HepG2 (cell line): Measurements from ENCODE around the gene APOBEC3H. TPM values are rescaled to one million over a fixed set of nuclear protein-coding genes. Genes with fewer than 3 reads are reported as not detected.

Source experiments
- ATAC-seq: fragments of 200-7000 bp; cut with Tn5 transposase; 3 replicates; pipeline ENCODE4 v1.9.1; 2020; ENCODE audit warnings: mild to moderate bottlenecking, moderate library complexity
- BruUV-seq: library from RNA; stranded (reverse); fragments of 400-500 nt; replicated peaks from 2 replicates; lab custom pipeline; 2021; lab: Mats Ljungman, UMichigan
- CTCF ChIA-PET: fragments of 300-600 bp; formaldehyde crosslinking; extraction: SDS; loops from one replicate; lab custom pipeline; 2021; ENCODE audit warnings: low total read pairs, inconsistent platforms, low intra/inter-chr PET ratio; lab: Yijun Ruan, JAX
- POLR2A ChIA-PET: fragments of 350-600 bp; sonication (Branson Sonifier 250); formaldehyde crosslinking; loops from one replicate; lab custom pipeline; 2020; ENCODE audit warnings: antibody characterized with exemption, inconsistent platforms; lab: Yijun Ruan, JAX
- DNase-seq: peaks from one replicate; pipeline ENCODE4 v3.0.0-alpha.2; 2015; ENCODE audit warnings: low spot score
- FAIRE-seq: peaks from 3 replicates; lab custom pipeline; 2011; peaks lifted over from hg19 to GRCh38; lab: Jason Lieb, UNC
- H2AFZ ChIP-seq: one replicate; pipeline ENCODE4 v1.6.1; 2011; ENCODE audit warnings: low read length, inconsistent platforms
- H3K27ac ChIP-seq: fragments of 300-600 bp; 3 replicates; pipeline ENCODE4 v1.8.0; 2011; ENCODE audit warnings: mixed run types, mild to moderate bottlenecking, mixed read lengths, low read length, inconsistent platforms; ENCODE audit not compliant: insufficient read depth; ENCODE audit errors: extremely low read length
- H3K27me3 ChIP-seq, 2 experiments: fragments of 200-600 bp in 1 of 2; 2 replicates in 1 of 2; 3 replicates in 1 of 2; pipeline versions ENCODE4 v1.6.0 to v1.8.0; 2011; ENCODE audit warnings: low read length in 2 of 2, mild to moderate bottlenecking in 2 of 2, moderate library complexity in 2 of 2, inconsistent platforms in 1 of 2; ENCODE audit not compliant: insufficient read depth in 2 of 2, control insufficient read depth in 1 of 2
- H3K36me3 ChIP-seq, 2 experiments: fragments of 200-600 bp in 1 of 2; replicated peaks in 1 of 2; 2 replicates in 1 of 2; 3 replicates in 1 of 2; pipeline versions ENCODE4 v1.5.1 to v1.8.0; 2011; ENCODE audit warnings: low read length in 2 of 2, inconsistent platforms in 1 of 2; ENCODE audit not compliant: insufficient read depth in 2 of 2, control insufficient read depth in 1 of 2
- H3K4me1 ChIP-seq: 2 replicates; pipeline ENCODE4 v1.5.1; 2012; ENCODE audit warnings: low read length, inconsistent platforms; ENCODE audit not compliant: insufficient read depth
- H3K4me2 ChIP-seq: 2 replicates; pipeline ENCODE4 v1.6.0; 2011; ENCODE audit warnings: low read depth, low read length, inconsistent platforms
- H3K4me3 ChIP-seq, 3 experiments: fragments of 200-600 bp in 1 of 3; sonication (generic), shearing (Covaris generic) in 1 of 3; replicated peaks in 1 of 3; 2 replicates each; pipeline ENCODE4 v1.5.1; 2011 to 2016; ENCODE audit warnings: low read length in 3 of 3, inconsistent platforms in 2 of 3, low read depth in 2 of 3, mild to moderate bottlenecking in 2 of 3, control low read depth in 1 of 3, mixed read lengths in 1 of 3; ENCODE audit not compliant: insufficient read depth in 1 of 3
- H3K79me2 ChIP-seq: one replicate; pipeline ENCODE4 v1.6.1; 2011; ENCODE audit warnings: low read length, inconsistent platforms; ENCODE audit not compliant: insufficient read depth
- H3K9ac ChIP-seq: 2 replicates; pipeline ENCODE4 v1.6.0; 2011; ENCODE audit warnings: mild to moderate bottlenecking, low read depth, low read length, inconsistent platforms; ENCODE audit not compliant: insufficient read depth
- H3K9me3 ChIP-seq: 2 replicates; pipeline ENCODE4 v1.5.1; 2012; ENCODE audit warnings: mild to moderate bottlenecking, low read length
- H4K20me1 ChIP-seq: 2 replicates; pipeline ENCODE4 v1.6.0; 2011; ENCODE audit warnings: inconsistent platforms, mild to moderate bottlenecking, low read length, moderate library complexity; ENCODE audit not compliant: insufficient read depth
- FOXP1 ChIP-seq, 2 experiments: fragments of 450-650 bp in 1 of 2; IDR thresholded peaks; 2 replicates each; pipeline ENCODE4 v1.6.1; 2017 to 2018; ENCODE audit warnings: antibody characterized with exemption in 1 of 2
- NCOA2 ChIP-seq: sonication (generic); formaldehyde crosslinking; IDR thresholded peaks from 2 replicates; pipeline ENCODE4 v1.8.0; 2022; ENCODE audit warnings: inconsistent platforms
- TOE1 ChIP-seq: sonication (generic); formaldehyde crosslinking; IDR thresholded peaks from 2 replicates; pipeline ENCODE4 v1.4.0; 2020; ENCODE audit warnings: mild to moderate bottlenecking, missing genetic modification reagents
- ZNF280D ChIP-seq: sonication (generic); formaldehyde crosslinking; IDR thresholded peaks from 2 replicates; pipeline ENCODE4 v1.5.1; 2020; ENCODE audit warnings: mild to moderate bottlenecking, missing genetic modification reagents
- ZNF569 ChIP-seq: sonication (generic); formaldehyde crosslinking; IDR thresholded peaks from 2 replicates; pipeline ENCODE4 v1.5.0; 2020; ENCODE audit warnings: mild to moderate bottlenecking, missing genetic modification reagents, moderate library complexity, borderline replicate concordance
- ZNF646 ChIP-seq: sonication (generic); formaldehyde crosslinking; IDR thresholded peaks from 2 replicates; pipeline ENCODE4 v1.9.0; 2021; ENCODE audit warnings: mild to moderate bottlenecking, missing genetic modification reagents
- ZNF674 ChIP-seq: sonication (generic); formaldehyde crosslinking; IDR thresholded peaks from 2 replicates; pipeline ENCODE4 v1.5.0; 2020; ENCODE audit warnings: low read depth, mild to moderate bottlenecking, missing genetic modification reagents
- WGBS: methylation state at CpG from one replicate; pipeline ENCODE4 v1.1.6; 2017; ENCODE audit warnings: low lambda C conversion rate; 5-methylcytosine and 5-hydroxymethylcytosine counted together
- in situ Hi-C: cut with HindIII; loops from 2 replicates; pipeline ENCODE4 v1.10.0; 2017; ENCODE audit warnings: low pct_unique_long_range_greater_than_20kb; ENCODE audit not compliant: extremely low pct_ligation_motif_present
- intact Hi-C: fragments of 100-400 bp; cut with micrococcal nuclease; formaldehyde crosslinking; loops from one replicate; pipeline ENCODE4 v1.10.0; 2022; ENCODE audit not compliant: unreplicated experiment
- polyA plus RNA-seq, 8 experiments: library from polyadenylated mRNA; depleted of rRNA in 3 of 8; stranded (reverse) in 7 of 8; unstranded in 1 of 8; fragments of >200 nt; fragmentation: Illumina TruSeq in 4 of 8; extraction: Trizol in 4 of 8; gene quantifications; 2 replicates each; pipeline versions ENCODE4 v1.2.1 to v1.2.3, GENCODE V29; 2011 to 2016; ENCODE audit warnings: low read depth in 4 of 8, missing spikeins in 1 of 8, mixed read lengths in 1 of 8; ENCODE audit not compliant: insufficient read depth in 1 of 8
- total RNA-seq, 5 experiments: library from RNA; depleted of rRNA; stranded (reverse); fragments of >200 nt; fragmentation: Illumina TruSeq; extraction: Trizol; gene quantifications; 2 replicates each; pipeline ENCODE4 v1.2.3, GENCODE V29; 2016; ENCODE audit warnings: low read depth in 1 of 5

Gene APOBEC3H
- total and polyA plus RNA-seq, 2 of the 13 experiments (the other 11 are each of a cell fraction or from before 2014, with no cell fraction given) = 0.18 to 0.31 TPM

GRCh38 chr22:39098576-39098975 is 1.5 kb downstream of the APOBEC3H start:
- intact Hi-C loops (no loop called here), in situ Hi-C loops (no loop called here)
- no peaks in the 10 kb centered on the region for H3K9me3 ChIP-seq
- H3K9ac ChIP-seq = no peak overlapping the region
- peaks cover 0 to 7% of the 10 kb centered on the region in 2 experiments; a peak in 2 of 5 replicates for H3K27me3 ChIP-seq
- H3K4me3 ChIP-seq = no peak overlapping the region
- TF ChIP-seq TOE1 (CRISPR knock-in tag) (no peak), ZNF674 (CRISPR knock-in tag) (no peak), FOXP1 (IDR thresholded peaks at IDR 0.05) (no peak), FOXP1 (CRISPR knock-in tag; IDR thresholded peaks at IDR 0.05) (no peak), NCOA2 (no peak), ZNF280D (CRISPR knock-in tag) (no peak)
- BruUV-seq = no TSS peak
- 84% methylated on average over 7 of the region's 8 CpGs for WGBS
- ATAC-seq (no peak), DNase-seq (no peak), FAIRE-seq (no peak)
- no peaks in the 10 kb centered on the region for H3K36me3 ChIP-seq
- POLR2A ChIA-PET = no interaction called here
- H4K20me1 ChIP-seq = no peaks in the 10 kb centered on the region
- H3K4me2 ChIP-seq = no peak overlapping the region
- H3K4me1 ChIP-seq = peaks cover 20% of the 10 kb centered on the region
- H3K27ac ChIP-seq = no peak overlapping the region
- H2AFZ ChIP-seq = no peak overlapping the region
- H3K79me2 ChIP-seq = no peaks in the 10 kb centered on the region
- CTCF ChIA-PET = no interaction called here

- ATAC-seq (no peak), FAIRE-seq (no peak), DNase-seq (no peak)
- no peak overlapping the region for H3K27ac ChIP-seq
- no peak overlapping the region for H3K4me3 ChIP-seq
- intact Hi-C loops (no loop called here), in situ Hi-C loops (no loop called here)
- no peak overlapping the region for H3K4me2 ChIP-seq
- POLR2A ChIA-PET = no interaction called here
- H2AFZ ChIP-seq = no peak overlapping the region
- H3K79me2 ChIP-seq = no peaks in the 10 kb centered on the region
- no peaks in the 10 kb centered on the region for H3K36me3 ChIP-seq
- peaks cover 0 to 2% of the 10 kb centered on the region in 2 experiments; a peak in 2 of 5 replicates for H3K27me3 ChIP-seq
- H4K20me1 ChIP-seq = no peaks in the 10 kb centered on the region
- CTCF ChIA-PET = no interaction called here
- H3K4me1 ChIP-seq = peaks cover 25% of the 10 kb centered on the region
- BruUV-seq = no TSS peak
- WGBS = 61% methylated on average over 13 of the region's 13 CpGs
- H3K9me3 ChIP-seq = no peaks in the 10 kb centered on the region
- no peak overlapping the region for H3K9ac ChIP-seq
- TF ChIP-seq ZNF646 (CRISPR knock-in tag) = no peak
- TF ChIP-seq ZNF569 (CRISPR knock-in tag) = no peak
These were observed 4.2 kb downstream of the APOBEC3H start for GRCh38 chr22:39101226-39101625.
